Stimulated activated CD4-positive, alpha-beta T cell treated with anti-CD3 and anti-CD28 coated beads, Interleukin-15, amount 100 ng/mL, for 24 hours (primary cell): ENCODE measurements around the gene WNT1.
A peak's percentile ranks its signal among the peaks of the same experiment; 100 is the strongest.

Experiments used
- DNase-seq: peaks from one replicate; pipeline ENCODE4 v3.0.0-alpha.2; 2020

WNT1 gene

GRCh38 chr12:48981757-48982157 lies 3.6 kb downstream of the WNT1 start:
- no peak for DNase-seq

DNA sequence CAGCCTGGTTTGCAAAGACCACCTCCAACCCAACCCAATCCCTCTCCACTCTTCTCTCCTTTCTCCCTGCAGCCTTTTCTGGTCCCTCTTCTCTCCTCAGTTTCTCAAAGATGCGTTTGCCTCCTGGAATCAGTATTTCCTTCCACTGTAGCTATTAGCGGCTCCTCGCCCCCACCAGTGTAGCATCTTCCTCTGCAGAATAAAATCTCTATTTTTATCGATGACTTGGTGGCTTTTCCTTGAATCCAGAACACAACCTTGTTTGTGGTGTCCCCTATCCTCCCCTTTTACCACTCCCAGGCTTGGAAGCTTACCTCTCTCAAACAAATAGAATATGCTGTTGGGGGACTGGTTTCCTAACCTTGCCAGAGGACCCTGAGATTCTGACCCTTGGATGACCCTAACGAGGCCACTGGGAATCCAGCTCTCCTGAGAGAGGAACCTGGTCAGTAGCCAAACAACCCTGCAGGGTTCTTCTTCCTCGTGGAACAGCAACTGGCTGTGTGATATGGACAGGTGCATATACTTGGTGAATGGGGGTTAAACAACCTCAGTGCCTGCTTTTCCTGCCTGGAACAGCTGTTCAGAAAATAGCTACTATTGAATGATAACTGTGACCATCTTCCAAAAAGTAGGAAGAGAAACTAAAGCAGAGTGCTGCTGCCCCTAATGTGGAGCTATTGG lies 4.4 kb downstream of the WNT1 start:
- DNase-seq, result no peak

DNA sequence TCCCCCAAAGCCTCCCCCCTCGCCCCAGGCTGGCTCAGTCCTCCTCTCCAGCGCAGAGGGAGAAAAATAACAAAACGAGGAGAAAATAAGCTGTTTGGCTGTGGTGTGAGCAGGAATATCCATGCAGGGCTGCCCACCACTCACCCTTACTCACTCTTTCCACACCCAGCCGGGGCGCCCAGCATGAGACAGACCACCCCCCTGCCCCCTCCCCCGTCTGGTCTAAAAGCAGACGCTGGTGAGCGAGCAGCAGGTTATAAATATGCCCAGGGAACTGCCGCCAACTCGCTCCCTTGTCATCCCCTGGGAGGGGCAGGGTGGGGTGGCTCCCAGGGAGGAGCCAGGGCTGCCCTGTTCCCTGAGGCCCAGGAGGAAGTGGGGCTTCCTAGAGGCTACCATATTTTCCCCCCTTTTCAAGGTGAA lies 7.4 kb downstream of the WNT1 start:
- DNase-seq, result no peak

GRCh38 chr12:48985901-48986300 lies 7.8 kb downstream of the WNT1 start:
- DNase-seq, result no peak

- no peak for DNase-seq
Observed at GRCh38 chr12:48986720-48987291, 8.7 kb downstream of the WNT1 start.

DNA sequence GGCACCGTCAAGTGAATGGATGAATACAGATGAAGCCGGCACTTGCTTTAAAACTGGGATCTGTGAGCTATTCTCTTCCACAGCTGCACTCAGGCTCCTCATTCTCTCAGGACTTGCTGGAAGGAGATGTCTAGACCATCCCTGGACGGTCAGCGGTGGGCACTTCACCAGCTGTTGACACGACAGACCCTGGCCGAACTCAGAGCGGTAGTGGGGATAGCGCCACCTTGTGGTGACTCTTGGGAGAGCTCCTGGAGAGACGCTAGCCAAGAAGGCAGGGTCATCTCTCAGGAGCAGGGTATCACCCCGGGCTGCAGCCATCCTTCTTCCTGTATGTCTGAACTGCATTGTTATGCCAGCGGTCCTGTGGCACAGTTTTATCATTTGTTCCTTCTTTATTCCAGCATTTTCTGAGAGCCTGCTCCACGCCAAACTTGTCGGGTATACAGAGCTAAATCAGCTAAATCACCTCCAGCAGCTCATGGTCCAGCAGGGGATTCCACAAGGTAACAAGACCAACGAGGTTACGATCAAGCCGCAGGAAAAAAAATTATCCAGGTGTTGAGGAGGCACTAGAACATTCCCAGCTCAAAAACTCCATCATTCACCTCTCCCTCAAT lies 10.0 kb downstream of the WNT1 start:
- peak; percentile 81 for DNase-seq

DNA sequence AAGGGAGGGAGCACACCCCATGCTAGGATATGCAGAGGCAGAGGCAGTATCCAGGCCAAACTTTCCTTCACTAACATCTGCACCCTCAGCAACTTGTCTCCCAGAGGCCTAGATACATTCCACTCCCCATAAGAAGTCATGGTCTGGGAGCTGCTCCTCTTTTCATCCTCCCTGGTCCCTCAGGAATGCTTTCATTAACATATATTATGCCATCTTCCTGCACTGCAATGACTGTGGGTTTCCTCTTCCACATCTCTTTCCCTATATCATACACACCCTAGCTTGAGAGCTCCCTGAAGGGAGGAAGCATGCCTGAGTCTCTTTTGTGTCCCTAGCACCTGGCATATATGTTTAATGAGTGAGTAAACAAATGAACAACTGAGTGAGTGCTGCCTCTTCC lies 12.4 kb downstream of the WNT1 start:
- DNase-seq, result no peak

GRCh38 chr12:48991247-48992050 lies 13.3 kb downstream of the WNT1 start:
- DNase-seq, result no peak

DNA sequence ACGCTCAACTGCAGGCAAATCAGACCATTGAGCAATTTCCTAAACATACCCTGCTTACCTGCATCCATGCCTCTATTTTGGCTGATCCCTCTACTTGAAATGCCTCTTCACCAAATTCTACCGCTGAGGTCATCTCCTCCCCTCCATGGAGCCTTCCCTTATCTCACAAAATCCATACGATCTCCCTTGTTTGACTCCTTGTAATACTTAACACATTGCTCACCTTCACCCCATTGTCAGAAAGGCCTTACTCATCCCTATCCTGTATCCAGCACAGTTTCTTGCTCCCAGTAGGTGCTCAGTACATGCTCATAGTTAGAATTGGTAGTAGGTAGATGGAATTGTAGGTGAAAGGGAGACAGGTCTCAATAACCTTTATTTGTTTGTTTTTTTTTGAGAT lies 15.7 kb downstream of the WNT1 start:
- no peak for DNase-seq

DNA sequence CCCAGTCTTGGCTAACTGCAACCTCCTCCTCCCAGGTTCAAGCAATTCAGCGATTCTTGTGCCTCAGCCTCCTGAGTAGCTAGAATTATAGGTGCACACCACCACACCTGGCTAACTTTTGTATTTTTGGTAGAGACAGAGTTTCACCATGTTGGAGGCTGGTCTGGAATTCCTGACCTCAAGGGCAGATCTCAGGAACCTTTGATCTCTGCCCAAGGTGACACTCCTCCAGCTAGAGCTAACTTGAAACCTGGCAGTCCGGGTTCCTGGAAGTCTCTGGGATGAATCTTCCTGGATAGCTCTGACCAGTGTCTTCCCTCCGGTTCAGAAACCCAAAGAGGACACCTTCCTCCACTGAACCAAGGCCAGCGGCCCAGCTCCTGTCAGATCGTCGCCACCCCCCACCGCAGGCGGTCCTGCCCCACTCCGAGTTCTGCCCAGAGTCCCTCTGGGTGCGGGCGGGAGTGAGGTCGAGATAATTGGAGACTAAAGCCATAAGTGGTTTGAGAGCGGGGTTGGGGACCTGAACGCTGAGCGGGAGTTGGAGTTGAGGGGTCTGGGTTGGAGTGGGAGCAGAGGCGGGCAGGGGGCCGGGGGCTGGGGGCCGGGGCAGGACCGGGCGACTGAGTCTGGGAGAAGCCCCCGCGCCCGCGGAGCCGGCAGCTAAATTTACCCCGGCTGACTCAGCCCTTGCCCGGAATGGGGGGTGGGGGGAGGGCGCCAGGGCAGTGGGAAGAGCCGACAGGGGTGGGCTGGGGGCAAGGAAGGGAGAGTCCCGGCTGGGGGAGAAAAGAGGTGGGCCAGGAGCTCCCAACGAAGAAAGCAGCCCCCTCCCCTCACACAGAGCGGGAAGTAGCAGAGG lies 16.3 kb downstream of the WNT1 start:
- no peak for DNase-seq

DNA sequence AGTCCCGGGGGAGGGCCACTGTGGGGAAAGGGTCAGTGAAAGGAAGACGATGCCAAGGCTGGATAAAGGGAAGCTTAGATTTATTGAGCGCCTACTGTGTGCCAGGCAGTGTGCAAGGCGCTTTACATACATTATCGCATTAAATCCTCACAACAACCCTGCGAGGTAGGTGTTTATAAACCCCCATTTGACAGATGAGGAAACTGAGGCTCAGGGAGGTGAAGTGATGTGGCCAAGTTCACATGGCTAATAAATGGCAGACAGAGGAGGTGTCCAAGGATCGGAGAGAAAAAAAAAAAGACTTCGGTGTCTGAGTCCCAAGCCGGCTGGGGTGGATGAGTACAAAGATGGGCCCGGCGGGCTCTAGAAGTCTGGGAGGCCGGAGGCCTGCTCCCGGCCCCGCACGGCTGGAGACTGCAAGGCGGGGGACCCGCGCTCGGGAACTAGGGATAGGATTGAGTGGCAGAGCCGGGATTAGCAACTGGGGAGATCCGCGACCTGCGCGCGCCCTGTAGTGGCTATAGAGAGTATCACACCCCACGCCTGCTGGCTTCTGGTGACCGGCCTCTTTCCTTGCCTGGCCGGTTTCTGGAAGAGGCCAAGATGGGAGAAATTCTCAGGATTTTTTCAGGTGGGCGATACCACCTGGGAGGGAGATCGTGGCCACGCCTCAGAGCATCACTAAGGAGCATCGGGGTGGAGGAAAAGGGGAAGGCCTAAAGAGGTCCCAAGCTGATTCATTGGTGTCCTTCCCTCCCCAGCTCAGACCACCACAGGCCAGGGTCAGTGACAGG lies 17.2 kb downstream of the WNT1 start:
- DNase-seq, result peak; percentile 70

DNA sequence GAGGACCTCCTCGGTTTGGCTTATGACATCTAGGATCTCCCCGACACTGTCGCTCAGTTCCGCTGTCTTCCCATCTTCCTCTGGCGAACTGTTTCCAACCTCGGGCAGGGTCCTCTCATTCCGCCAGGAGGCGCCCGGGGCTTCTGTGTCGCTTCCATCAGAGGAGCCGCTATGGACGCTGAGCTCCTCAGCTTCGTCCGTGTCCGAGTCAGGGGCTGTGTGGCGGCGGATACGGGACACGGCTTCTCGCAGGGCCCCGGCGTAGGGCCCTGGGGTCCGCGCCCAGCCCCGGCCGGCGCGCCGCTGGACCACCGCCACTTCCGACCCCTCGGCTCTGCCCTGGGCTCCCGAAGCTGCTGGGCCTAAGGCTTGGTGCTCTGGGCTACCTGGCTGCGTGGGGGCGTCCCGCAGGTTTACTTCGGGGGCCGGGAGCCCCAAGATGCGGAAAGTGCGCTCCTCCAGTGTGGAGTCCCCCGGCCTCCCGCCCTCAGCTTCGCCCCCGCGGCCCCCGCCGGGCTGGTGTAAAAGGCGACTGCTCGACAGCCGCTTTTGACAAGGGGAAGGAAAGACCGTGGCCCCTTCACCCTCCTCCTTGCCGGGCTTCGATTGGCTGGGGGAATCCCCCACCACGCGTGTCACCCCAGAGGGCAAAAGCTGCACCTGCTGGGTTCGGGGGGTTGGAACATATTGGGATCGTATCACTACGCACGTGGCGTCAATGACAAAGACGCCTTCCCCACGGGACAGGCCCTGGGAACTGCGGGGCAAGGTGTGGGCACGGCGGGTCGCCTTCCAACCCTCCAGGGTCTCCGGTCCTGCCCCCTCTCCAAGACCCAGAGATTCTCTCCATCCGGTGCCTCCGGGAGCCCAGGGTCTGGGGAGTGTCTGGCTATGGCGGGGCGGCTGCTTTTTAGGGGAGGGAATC lies 18.9 kb downstream of the WNT1 start:
- DNase-seq, result peak; percentile 82

DNA sequence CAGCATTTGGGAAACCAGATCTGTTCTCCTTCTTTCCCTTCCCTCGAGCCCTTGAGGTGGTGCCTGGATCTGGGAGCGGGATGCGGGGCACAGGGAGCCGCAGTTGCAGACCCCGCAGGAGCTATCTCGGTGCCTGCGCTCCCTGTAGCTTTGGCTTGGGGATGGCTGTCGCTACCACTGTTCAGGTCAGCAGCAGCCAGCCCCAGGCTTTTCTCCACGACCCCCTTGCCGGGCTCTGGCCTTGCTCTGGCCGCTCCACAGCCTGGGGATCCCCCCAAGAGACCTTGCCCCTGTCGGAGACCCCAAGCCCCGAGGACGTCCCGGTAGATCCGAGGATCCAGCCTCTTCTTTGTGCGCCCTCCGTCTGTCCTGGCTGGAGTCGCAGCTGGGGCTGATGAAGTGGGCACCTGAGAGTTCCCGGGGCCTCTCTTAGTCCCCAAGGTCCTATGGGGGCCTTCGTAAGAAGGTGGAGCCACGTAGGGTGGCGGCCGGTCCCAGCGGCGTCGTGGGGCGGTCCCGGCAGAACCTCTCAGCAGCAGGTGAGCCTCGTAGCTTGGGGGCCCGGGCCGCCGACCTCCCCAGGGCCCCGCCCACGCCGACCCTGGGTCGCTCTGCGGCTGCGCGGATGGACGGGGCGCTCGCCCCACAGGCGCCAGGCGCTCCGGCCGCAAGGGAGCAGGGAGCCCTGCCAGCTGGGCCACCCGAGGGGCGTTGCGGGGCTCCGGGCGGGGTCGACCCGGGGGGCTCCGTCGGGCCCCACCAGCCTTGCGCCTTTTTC lies 19.8 kb downstream of the WNT1 start:
- peak; percentile 50 for DNase-seq

DNA sequence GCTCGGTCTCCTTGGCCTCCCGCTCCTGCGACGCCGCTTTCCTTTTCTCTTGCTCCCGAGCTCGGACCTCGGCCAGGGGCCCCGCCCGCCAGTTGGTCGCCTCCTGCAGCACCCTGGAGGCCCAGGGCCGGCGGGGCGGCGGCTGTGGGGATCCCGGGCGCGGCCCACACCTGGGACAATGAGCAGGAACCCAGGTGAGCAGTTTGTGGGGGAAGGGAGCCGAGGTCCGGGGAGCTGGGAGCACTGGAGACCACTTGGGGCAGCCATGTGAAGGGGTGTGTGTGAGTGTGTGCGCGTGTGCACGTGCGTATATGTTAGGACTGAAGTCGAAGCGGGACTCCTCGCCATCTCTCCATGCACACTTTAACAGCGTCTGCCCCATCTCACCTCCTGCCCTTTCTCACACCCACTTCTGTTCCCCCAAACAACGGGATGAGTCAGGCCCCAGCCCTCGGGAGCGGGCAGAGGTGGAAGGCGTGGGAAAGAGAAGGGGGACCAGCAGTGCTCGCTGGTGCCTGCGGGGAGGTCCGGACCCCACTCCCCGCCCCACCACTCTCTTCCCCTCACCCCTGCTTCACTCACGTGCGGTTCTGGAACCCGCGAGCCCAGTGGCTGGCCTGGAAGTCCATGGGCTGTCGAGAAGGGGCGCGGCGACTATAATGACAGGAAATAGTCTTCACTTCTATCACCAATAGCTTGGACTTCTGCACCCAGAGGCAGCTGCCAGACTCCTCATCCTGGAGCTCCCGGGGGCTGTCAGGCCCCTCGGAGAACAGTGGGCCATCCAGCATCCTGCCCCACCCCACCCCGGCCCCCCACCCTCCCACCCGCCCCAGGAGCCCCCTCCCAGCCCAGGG lies 20.6 kb downstream of the WNT1 start:
- peak; percentile 49 for DNase-seq

- peak; percentile 70 for DNase-seq
Observed at GRCh38 chr12:48999371-49000131, 21.4 kb downstream of the WNT1 start, which contains the start of gene DDN. DDN (minus strand) TSS chr12:48999375; CDS start chr12:48999287, 88 bp downstream.

GRCh38 chr12:49000346-49000745 lies 22.2 kb downstream of the WNT1 start:
- no peak for DNase-seq

DNA sequence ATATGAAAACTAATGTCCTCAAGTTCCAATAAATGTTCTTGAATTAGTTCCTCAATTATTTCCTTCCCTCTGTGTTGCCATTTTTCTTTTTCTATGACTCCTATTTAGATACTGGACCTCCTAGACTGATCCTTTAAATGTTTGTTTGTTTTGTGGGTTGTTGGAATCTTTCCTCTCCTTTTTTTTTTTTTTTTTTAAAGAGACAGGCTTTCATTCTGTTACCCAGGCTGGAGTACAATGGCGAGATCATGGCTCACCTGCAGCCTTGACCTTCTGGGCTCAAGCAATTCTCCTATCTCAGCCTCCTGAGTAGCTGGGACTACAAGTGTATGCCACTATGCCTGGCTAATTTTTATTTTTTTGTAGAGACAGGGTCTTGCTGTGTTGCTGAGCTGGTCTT lies 30.8 kb downstream of the WNT1 start:
- no peak for DNase-seq

DNA sequence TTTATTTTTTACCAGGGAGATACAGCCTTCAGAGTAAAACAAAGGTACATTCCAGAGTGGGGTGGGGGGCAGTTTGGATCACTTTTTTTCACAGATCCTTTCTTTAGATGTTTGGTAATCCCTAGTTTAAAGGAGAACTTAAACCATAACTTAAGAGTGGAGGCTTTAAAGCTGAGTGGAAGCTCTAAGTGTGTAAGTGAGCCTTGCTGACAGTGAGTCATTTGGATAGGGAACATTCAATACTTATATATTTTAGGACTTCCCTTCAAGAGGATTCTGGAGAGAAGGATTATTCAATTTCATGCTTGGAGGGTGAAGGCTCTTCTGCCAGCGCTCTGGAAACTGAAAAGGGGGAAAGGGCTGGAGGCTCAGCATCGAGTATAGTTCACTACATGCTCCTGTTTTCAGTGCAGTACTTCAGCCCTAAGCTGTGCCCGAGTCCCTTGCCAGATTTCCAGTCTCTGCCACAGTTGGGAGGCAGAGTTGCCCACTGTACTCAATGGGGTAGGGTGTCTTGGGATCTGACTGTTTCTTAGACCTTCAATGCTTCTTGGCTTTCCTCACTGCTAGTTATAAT lies 32.1 kb downstream of the WNT1 start:
- DNase-seq, result no peak
